ENCODE measurements around the gene UBTF. TPM values are rescaled to one million over a fixed set of nuclear protein-coding genes. Genes with fewer than 3 reads are reported as not detected.

The UBTF gene
- total and polyA plus RNA-seq, 11 donors, result 33.1 to 61.2 (median 44.1) TPM

GRCh38 chr17:44221862-44222111 is 2.3 kb upstream of the UBTF start:
- DNase-seq, result peak in 2 of 5 donors; percentile 51 to 54
- H3K4me3 ChIP-seq, result peak overlapping the region; percentile 76 to 100 (median 96)
- peaks cover 4 to 40% (median 34%) of the 10 kb centered on the region in 12 donors for H3K4me1 ChIP-seq
- intact Hi-C loops (cut with DNase I), result loop anchor here in 8 of 10 donors (1.0 to 10.0 kb wide), 4 partner anchors 53 to 105 kb away; partner anchors contain the start of gene RUNDC3A (in 1 of the 8)
- no peaks in the 10 kb centered on the region for H3K27me3 ChIP-seq
- no peaks in the 10 kb centered on the region for H3K9me3 ChIP-seq
- no peak for TF ChIP-seq CTCF (IDR thresholded peaks at IDR 0.05)
- no peak for TF ChIP-seq POLR2A (IDR thresholded peaks at IDR 0.05)
- ATAC-seq, result no peak
- 0 to 1% (median 1%) methylated on average over 17 of the region's 17 CpGs for WGBS, 4 donors
- H3K36me3 ChIP-seq, result peaks cover 0 to 5% (median 2%) of the 10 kb centered on the region in 9 donors
- H3K27ac ChIP-seq, result peak overlapping the region; percentile 97 to 100 (median 100)

- peaks cover under 1 to 10% (median 8%) of the 10 kb centered on the region in 9 donors for H3K36me3 ChIP-seq
- intact Hi-C loops (cut with DNase I), result loop anchor here in 7 of 10 donors (1.0 to 10.0 kb wide), 3 partner anchors 54 to 104 kb away; partner anchors contain the start of gene RUNDC3A (in 1 of the 7)
- peak overlapping the region; percentile 76 to 100 (median 96) for H3K4me3 ChIP-seq
- H3K27me3 ChIP-seq, result no peaks in the 10 kb centered on the region
- WGBS, 4 donors, result 0 to 1% (median 1%) methylated on average over 51 to 54 of the region's 54 CpGs
- no peaks in the 10 kb centered on the region for H3K9me3 ChIP-seq
- peak overlapping the region; percentile 97 to 100 (median 100) for H3K27ac ChIP-seq
- peaks cover 4 to 45% (median 39%) of the 10 kb centered on the region in 12 donors for H3K4me1 ChIP-seq
- TF ChIP-seq POLR2A (IDR thresholded peaks at IDR 0.05) (peak in 1 of 2 donors; percentile 53), CTCF (IDR thresholded peaks at IDR 0.05) (peak in 1 of 12 donors; percentile 14)
- ATAC-seq (peak; percentile 38 to 66 (median 54)), DNase-seq (peak; percentile 85 to 91 (median 89))
Observed at GRCh38 chr17:44221084-44221861, 1.8 kb upstream of the UBTF start.

- H3K27ac ChIP-seq, result peak overlapping the region; percentile 97 to 100 (median 100)
- no peaks in the 10 kb centered on the region for H3K9me3 ChIP-seq
- peaks cover 5 to 19% (median 16%) of the 10 kb centered on the region in 9 donors for H3K36me3 ChIP-seq
- 0% methylated on average over 48 to 108 of the region's 108 CpGs for WGBS, 4 donors
- peak overlapping the region; percentile 76 to 100 (median 96) for H3K4me3 ChIP-seq
- ATAC-seq (peak in 3 of 4 donors; percentile 10 to 24 (median 11)), DNase-seq (peak; percentile 53 to 77 (median 57))
- no peak for TF ChIP-seq CTCF (IDR thresholded peaks at IDR 0.05)
- peak in 1 of 2 donors; percentile 14 for TF ChIP-seq POLR2A (IDR thresholded peaks at IDR 0.05)
- no peaks in the 10 kb centered on the region for H3K27me3 ChIP-seq
- H3K4me1 ChIP-seq, result peaks cover 4 to 53% (median 42%) of the 10 kb centered on the region in 12 donors
- intact Hi-C loops (cut with DNase I), result loop anchor here in 7 of 10 donors (1.0 to 10.0 kb wide), 3 partner anchors 54 to 105 kb away; partner anchors contain the start of gene RUNDC3A (in 1 of the 7)
Observed at GRCh38 chr17:44220213-44221083, 973 bp upstream of the UBTF start.
